Heart left ventricle (tissue), 16 donors: Measurements from ENCODE around the gene PPP1R14B. TPM values are rescaled to one million over a fixed set of nuclear protein-coding genes. Genes with fewer than 3 reads are reported as not detected.

Experiments
- ATAC-seq, 4 donors: fragments of 200-7000 bp; cut with Tn5 transposase; one replicate each; pipeline ENCODE4 v1.9.1; 2020 to 2022; ENCODE audit warnings: moderate library complexity in 4 of 4, mild to moderate bottlenecking in 3 of 4, moderate number of reproducible peaks in 1 of 4
- DNase-seq, 5 donors: peaks; one replicate each; pipeline ENCODE4 v3.0.0-alpha.2; 2020
- H3K27ac ChIP-seq, 12 donors: fragments of 200-600 bp; sonication (generic) in 4 of 12; one replicate each; pipeline versions ENCODE4 v1.5.0 to v1.8.0; 2016 to 2022; ENCODE audit warnings: mild to moderate bottlenecking in 2 of 12
- H3K27me3 ChIP-seq, 9 donors: fragments of 200-600 bp; sonication (generic) in 2 of 9; one replicate each; pipeline versions ENCODE4 v1.5.1 to v1.8.0; 2016 to 2022; ENCODE audit warnings: mild to moderate bottlenecking in 3 of 9
- H3K36me3 ChIP-seq, 9 donors: fragments of 200-600 bp; sonication (generic) in 2 of 9; one replicate each; pipeline versions ENCODE4 v1.5.0 to v1.8.0; 2018 to 2022; ENCODE audit warnings: mild to moderate bottlenecking in 2 of 9
- H3K4me1 ChIP-seq, 12 donors: fragments of 200-600 bp; sonication (generic) in 4 of 12; one replicate each; pipeline versions ENCODE4 v1.5.0 to v1.8.0; 2016 to 2022; ENCODE audit warnings: mild to moderate bottlenecking in 3 of 12
- H3K4me3 ChIP-seq, 12 donors: fragments of 200-600 bp; sonication (generic) in 4 of 12; one replicate each; pipeline versions ENCODE4 v1.5.0 to v1.8.0; 2017 to 2022; ENCODE audit warnings: mild to moderate bottlenecking in 9 of 12, moderate library complexity in 4 of 12
- H3K9me3 ChIP-seq, 12 donors: fragments of 200-600 bp; sonication (generic) in 4 of 12; one replicate each; pipeline versions ENCODE4 v1.5.0 to v1.8.0; 2016 to 2022; ENCODE audit warnings: mild to moderate bottlenecking in 1 of 12
- POLR2A ChIP-seq, 2 donors: fragments of 450-650 bp; IDR thresholded peaks; one replicate each; pipeline ENCODE4 v1.6.1; 2017; ENCODE audit warnings: antibody characterized with exemption in 2 of 2, mild to moderate bottlenecking in 2 of 2, moderate library complexity in 2 of 2
- WGBS, 4 donors: extraction: QIAGEN DNeasy Blood & Tissue Kit in 2 of 4; methylation state at CpG; one replicate each; pipeline versions ENCODE4 v1.1.5 to v1.1.7; 2013 to 2018; 5-methylcytosine and 5-hydroxymethylcytosine counted together
- intact Hi-C, 10 donors: fragments of 100-400 bp; cut with DNase I; formaldehyde crosslinking; loops; one replicate each; pipeline versions ENCODE4 v1.11.1 to v1.14.2; 2022
- polyA plus RNA-seq, 2 donors: library from polyadenylated mRNA; stranded (reverse); fragments of 200-250 nt; gene quantifications; one replicate each; pipeline ENCODE4 v1.2.3, GENCODE V29; 2013
- total RNA-seq, 9 donors: library from RNA; depleted of rRNA in 2 of 9; stranded (reverse); fragments of >200 nt in 2 of 9; fragmentation: NEBNext Ultra II Directional in 3 of 9; extraction: Animal tissue kit (Norgen Biotek cat#: 25700) in 3 of 9; gene quantifications; one replicate each; pipeline versions ENCODE4 v1.1.0 to v1.2.4, GENCODE V29; 2016 to 2023
- TF ChIP-seq, protein P1 (sequence below), 12 donors: fragments of 200-600 bp; sonication (generic) in 4 of 12; IDR thresholded peaks; one replicate each; pipeline versions ENCODE4 v1.5.0 to v1.8.0; 2018 to 2022; ENCODE audit warnings: antibody characterized with exemption in 12 of 12, mild to moderate bottlenecking in 5 of 12
- donor health status: ischemic (EF 13 %, LVEDD 7.1; RV severe dilation, severe dysfunction).
- donor health status: healthy with polysubstance abuse.
- donor health status: DM: no; HTN: yes; CAD: no.
- donor health status: DM: no; HTN: no; CAD: no.
- donor health status: ischemic (EF 25% LVEDD 6.9; RV normal size, moderate dysfunction).
- donor health status: ischemic (EF 25% LVEDD 5.7; RV mildly dilated, moderate dysfunction).
- donor health status: healthy.
- donor health status: DM: yes; HTN: yes; CAD: no.
- donor health status: ischemic (EF 35%, LVEDD 5.7; RV mildly dilated, moderate dysfunction).
- donor health status: nonischemic (EF 11% LVEDD 7.7; RV severe dilation, severe dysfunction).
- donor health status: DM: yes; HTN: yes; CAD: no.
- donor health status: PGD.
- donor health status: ischemic (EF 29% LVEDD 5.4; RV normal size, mild dysfunction).
- donor health status: nonischemic (EF 23%, LVEDD 6.1; RV moderate dilation, normal function).

The PPP1R14B gene
- total and polyA plus RNA-seq, 11 donors, result 69.6 to 244 (median 108) TPM

DNA sequence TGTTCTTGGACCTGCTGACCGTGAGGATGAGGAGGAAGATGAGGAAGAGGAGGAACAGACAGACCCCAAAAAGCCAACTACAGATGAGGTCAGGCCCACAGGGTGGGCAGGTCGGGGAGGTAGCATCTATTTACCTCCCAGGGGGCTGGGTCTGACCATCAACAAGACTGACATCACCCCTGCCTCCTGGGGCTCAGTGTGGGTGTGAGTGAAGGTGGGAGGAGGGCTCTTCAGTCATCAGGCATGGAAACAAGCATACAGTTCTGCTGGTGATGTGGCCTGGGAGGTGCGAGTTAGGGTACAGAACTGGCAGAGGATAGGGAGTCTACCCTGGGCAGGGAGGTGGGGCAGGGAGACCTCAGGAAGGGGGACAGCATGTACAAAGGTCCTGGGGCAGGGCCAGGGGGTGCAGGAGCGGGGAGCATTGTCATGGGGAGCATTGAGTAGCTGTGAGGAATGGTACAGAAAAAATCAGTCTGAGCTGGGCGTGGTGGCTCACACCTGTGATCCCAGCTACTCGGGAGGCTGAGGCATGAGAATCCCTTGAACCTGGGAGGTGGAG, 13.5 kb upstream of the PPP1R14B start:
- Histone ChIP-seq H3K4me1 (no peaks in the 10 kb centered on the region), H3K27ac (no peak overlapping the region), H3K9me3 (no peaks in the 10 kb centered on the region), H3K4me3 (no peak overlapping the region), H3K27me3 (no peaks in the 10 kb centered on the region), H3K36me3 (peaks cover 0 to 99% (median 82%) of the 10 kb centered on the region in 9 donors)
- TF ChIP-seq, protein P1, sequence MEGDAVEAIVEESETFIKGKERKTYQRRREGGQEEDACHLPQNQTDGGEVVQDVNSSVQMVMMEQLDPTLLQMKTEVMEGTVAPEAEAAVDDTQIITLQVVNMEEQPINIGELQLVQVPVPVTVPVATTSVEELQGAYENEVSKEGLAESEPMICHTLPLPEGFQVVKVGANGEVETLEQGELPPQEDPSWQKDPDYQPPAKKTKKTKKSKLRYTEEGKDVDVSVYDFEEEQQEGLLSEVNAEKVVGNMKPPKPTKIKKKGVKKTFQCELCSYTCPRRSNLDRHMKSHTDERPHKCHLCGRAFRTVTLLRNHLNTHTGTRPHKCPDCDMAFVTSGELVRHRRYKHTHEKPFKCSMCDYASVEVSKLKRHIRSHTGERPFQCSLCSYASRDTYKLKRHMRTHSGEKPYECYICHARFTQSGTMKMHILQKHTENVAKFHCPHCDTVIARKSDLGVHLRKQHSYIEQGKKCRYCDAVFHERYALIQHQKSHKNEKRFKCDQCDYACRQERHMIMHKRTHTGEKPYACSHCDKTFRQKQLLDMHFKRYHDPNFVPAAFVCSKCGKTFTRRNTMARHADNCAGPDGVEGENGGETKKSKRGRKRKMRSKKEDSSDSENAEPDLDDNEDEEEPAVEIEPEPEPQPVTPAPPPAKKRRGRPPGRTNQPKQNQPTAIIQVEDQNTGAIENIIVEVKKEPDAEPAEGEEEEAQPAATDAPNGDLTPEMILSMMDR (IDR thresholded peaks at IDR 0.05), result no peak
- no peak for TF ChIP-seq POLR2A (IDR thresholded peaks at IDR 0.05)
- DNase-seq (peak in 1 of 5 donors; percentile 47), ATAC-seq (no peak)
- intact Hi-C loops, result no loop called here
- WGBS, 4 donors, result 93 to 98% (median 95%) methylated on average over 6 of the region's 6 CpGs

DNA sequence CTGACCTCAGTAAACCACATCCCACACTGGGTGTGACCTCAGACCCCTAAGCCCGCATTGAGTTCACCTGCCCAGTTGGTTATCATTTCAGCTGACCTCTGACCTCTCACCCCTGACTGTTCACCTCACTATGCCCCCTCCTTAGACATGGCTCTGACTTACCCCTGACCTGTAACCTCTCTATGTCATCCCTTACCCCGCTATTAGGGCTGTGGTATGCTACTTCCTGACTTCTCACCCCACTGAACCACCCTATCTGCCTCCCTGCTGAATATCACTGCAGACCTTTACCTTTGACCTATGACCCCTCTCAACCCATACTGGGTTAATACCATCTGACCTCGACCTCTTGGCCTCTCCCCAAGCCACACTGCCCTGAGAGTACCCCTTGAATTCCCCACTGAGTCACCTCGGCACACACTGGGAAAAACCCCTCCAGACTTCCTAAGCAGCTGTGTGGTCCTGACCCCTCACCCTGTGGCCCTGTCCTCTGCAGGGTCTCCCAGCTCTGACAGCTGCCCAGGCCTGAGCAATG, 12.9 kb upstream of the PPP1R14B start:
- no peaks in the 10 kb centered on the region for H3K9me3 ChIP-seq
- peaks cover 0 to 100% (median 84%) of the 10 kb centered on the region in 9 donors for H3K36me3 ChIP-seq
- H3K27ac ChIP-seq, result no peak overlapping the region
- ATAC-seq, result no peak
- 89 to 95% (median 90%) methylated on average over 4 of the region's 4 CpGs for WGBS, 4 donors
- H3K4me3 ChIP-seq, result no peak overlapping the region
- no peak for TF ChIP-seq POLR2A (IDR thresholded peaks at IDR 0.05)
- TF ChIP-seq, protein P1 (IDR thresholded peaks at IDR 0.05), result no peak
- intact Hi-C loops, result loop anchor here in 2 of 10 donors (5.0 to 10.0 kb wide), 2 partner anchors 38 to 45 kb away; partner anchors contain the start of genes CATSPERZ (in 1 of the 2) and ESRRA (in 1 of the 2)
- H3K4me1 ChIP-seq, result no peaks in the 10 kb centered on the region
- no peak for DNase-seq
- no peaks in the 10 kb centered on the region for H3K27me3 ChIP-seq

DNA sequence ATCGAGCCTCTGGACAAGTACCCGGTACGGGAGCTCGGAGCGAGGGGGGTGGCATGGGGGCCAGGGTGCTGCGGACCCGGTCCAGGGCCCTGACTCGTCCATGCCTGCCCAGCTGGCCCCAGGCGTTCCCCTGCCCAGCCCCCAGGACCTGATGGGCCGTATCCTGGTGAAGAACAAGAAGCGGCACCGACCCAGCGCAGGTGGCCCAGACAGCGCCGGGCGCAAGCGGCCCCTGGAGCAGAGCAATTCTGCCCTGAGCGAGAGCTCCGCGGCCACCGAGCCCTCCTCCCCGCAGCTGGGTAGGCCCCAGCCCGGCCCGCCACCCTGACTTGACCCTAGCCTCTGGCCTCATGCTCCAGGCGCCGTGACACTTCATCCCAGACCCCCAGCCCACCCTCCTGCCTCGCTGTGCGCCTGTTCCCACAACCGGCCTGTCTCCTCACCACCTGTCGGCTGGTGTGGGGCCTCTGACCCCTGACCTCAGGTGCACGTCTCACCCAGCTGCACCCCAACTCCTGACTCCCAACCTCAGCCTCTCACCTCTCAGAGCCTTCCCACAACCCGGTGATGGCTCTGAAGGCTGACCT, 12.3 kb upstream of the PPP1R14B start:
- TF ChIP-seq, protein P1 (IDR thresholded peaks at IDR 0.05), result no peak
- no peak for TF ChIP-seq POLR2A (IDR thresholded peaks at IDR 0.05)
- intact Hi-C loops, result loop anchor here in 2 of 10 donors (5.0 to 10.0 kb wide), 2 partner anchors 38 to 46 kb away; partner anchors contain the start of genes CATSPERZ (in 1 of the 2) and ESRRA (in 1 of the 2)
- Histone ChIP-seq H3K4me1 (peaks cover 0 to 4% (median 0%) of the 10 kb centered on the region in 12 donors), H3K27ac (no peak overlapping the region), H3K9me3 (no peaks in the 10 kb centered on the region), H3K4me3 (no peak overlapping the region), H3K36me3 (peaks cover 0 to 98% (median 81%) of the 10 kb centered on the region in 9 donors), H3K27me3 (no peaks in the 10 kb centered on the region)
- 92 to 96% (median 94%) methylated on average over 16 to 32 of the region's 32 CpGs for WGBS, 4 donors
- DNase-seq (no peak), ATAC-seq (no peak)

DNA sequence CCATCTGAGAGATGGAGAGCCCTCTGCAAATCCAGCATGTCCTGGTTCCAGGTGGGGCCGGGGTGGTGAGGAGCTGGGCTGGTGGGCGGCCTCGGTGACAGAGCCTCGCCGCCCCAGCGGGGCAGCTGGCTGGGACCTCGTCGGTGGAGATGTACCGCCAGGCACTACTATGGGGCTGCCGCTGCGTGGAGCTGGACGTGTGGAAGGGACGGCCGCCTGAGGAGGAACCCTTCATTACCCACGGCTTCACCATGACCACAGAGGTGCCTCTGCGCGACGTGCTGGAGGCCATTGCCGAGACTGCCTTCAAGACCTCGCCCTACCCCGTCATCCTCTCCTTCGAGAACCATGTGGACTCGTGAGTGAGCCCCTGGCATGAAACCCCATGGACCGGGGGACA, 11.6 kb upstream of the PPP1R14B start:
- Histone ChIP-seq H3K4me3 (no peak overlapping the region), H3K9me3 (no peaks in the 10 kb centered on the region), H3K27me3 (no peaks in the 10 kb centered on the region), H3K36me3 (peaks cover 0 to 91% (median 74%) of the 10 kb centered on the region in 9 donors), H3K4me1 (peaks cover 0 to 11% (median 5%) of the 10 kb centered on the region in 12 donors), H3K27ac (no peak overlapping the region)
- WGBS, 4 donors, result 91 to 94% (median 92%) methylated on average over 21 to 24 of the region's 24 CpGs
- no peak for TF ChIP-seq POLR2A (IDR thresholded peaks at IDR 0.05)
- TF ChIP-seq, protein P1 (IDR thresholded peaks at IDR 0.05), result no peak
- no peak for ATAC-seq
- no peak for DNase-seq
- intact Hi-C loops, result loop anchor here in 2 of 10 donors (5.0 to 10.0 kb wide), 2 partner anchors 39 to 46 kb away; partner anchors contain the start of genes CATSPERZ (in 1 of the 2) and ESRRA (in 1 of the 2)
